OCI-LY1 (cell line): ENCODE results near the gene CEP164.

ENCODE experiments used
- H2AFZ ChIP-seq: fragments of 200-600 bp; sonication (generic), shearing (Covaris generic); 2 replicates; pipeline ENCODE4 v1.6.0; 2014; ENCODE audit warnings: antibody characterized with exemption, mild to moderate bottlenecking, low read length
- H3F3A ChIP-seq: fragments of 200-600 bp; sonication (generic), shearing (Covaris generic); 2 replicates; pipeline ENCODE4 v1.6.0; 2014; ENCODE audit warnings: mild to moderate bottlenecking, antibody characterized with exemption, low read length, moderate library complexity; ENCODE audit not compliant: insufficient read depth
- H3K27ac ChIP-seq: fragments of 200-600 bp; sonication (generic); 2 replicates; pipeline ENCODE4 v1.5.1; 2014; ENCODE audit warnings: low read length, mixed run types, mild to moderate bottlenecking, low read depth; ENCODE audit not compliant: poor library complexity, severe bottlenecking
- H3K27me3 ChIP-seq: fragments of 200-600 bp; sonication (generic); 2 replicates; pipeline ENCODE4 v1.6.0; 2014; ENCODE audit warnings: antibody characterized with exemption, mild to moderate bottlenecking, low read length, moderate library complexity; ENCODE audit not compliant: insufficient read depth
- H3K36me3 ChIP-seq: fragments of 200-600 bp; sonication (generic); 2 replicates; pipeline ENCODE4 v1.6.1; 2014; ENCODE audit warnings: mild to moderate bottlenecking, antibody characterized with exemption, low read length, moderate library complexity, mixed read lengths; ENCODE audit not compliant: insufficient read depth
- H3K4me1 ChIP-seq: fragments of 200-600 bp; sonication (generic); 2 replicates; pipeline ENCODE4 v1.5.1; 2014; ENCODE audit warnings: mild to moderate bottlenecking, low read length, moderate library complexity; ENCODE audit not compliant: insufficient read depth, severe bottlenecking
- H3K4me2 ChIP-seq: fragments of 200-600 bp; sonication (generic), shearing (Covaris generic); 2 replicates; pipeline ENCODE4 v1.6.1; 2014; ENCODE audit warnings: low read length
- H3K4me3 ChIP-seq: fragments of 200-600 bp; sonication (generic); 2 replicates; pipeline ENCODE4 v1.5.1; 2014; ENCODE audit warnings: low read length, low read depth, mild to moderate bottlenecking, mixed read lengths; ENCODE audit not compliant: poor library complexity, severe bottlenecking
- H3K79me2 ChIP-seq: fragments of 200-600 bp; shearing (Covaris generic); 2 replicates; pipeline ENCODE4 v1.6.1; 2016; ENCODE audit warnings: mixed run types, low read length, mixed read lengths; ENCODE audit not compliant: insufficient read depth
- H3K9ac ChIP-seq: fragments of 200-600 bp; sonication (generic), shearing (Covaris generic); 2 replicates; pipeline ENCODE4 v1.6.1; 2014; ENCODE audit warnings: mild to moderate bottlenecking, low read length, mixed read lengths
- H3K9me2 ChIP-seq: fragments of 200-600 bp; sonication (generic), shearing (Covaris generic); 2 replicates; pipeline ENCODE4 v1.6.1; 2014; ENCODE audit warnings: low read depth, mild to moderate bottlenecking, low read length, mixed read lengths
- H3K9me3 ChIP-seq: fragments of 200-600 bp; shearing (Covaris generic); 2 replicates; pipeline ENCODE4 v1.6.1; 2014; ENCODE audit warnings: low read length, mixed read lengths
- H4K20me1 ChIP-seq: fragments of 200-600 bp; sonication (generic), shearing (Covaris generic); 2 replicates; pipeline ENCODE4 v1.6.0; 2016; ENCODE audit warnings: mild to moderate bottlenecking, low read length; ENCODE audit not compliant: insufficient read depth
- EZH2 ChIP-seq: fragments of 200-600 bp; sonication (generic), shearing (Covaris generic); IDR thresholded peaks from 2 replicates; pipeline ENCODE4 v1.8.0; 2017; ENCODE audit warnings: borderline replicate concordance, mixed run types, mild to moderate bottlenecking, antibody characterized with exemption, low read length, moderate library complexity, mixed read lengths
- TF ChIP-seq, protein P1 (sequence below): fragments of 200-600 bp; sonication (generic), shearing (Covaris generic); IDR thresholded peaks from 2 replicates; pipeline ENCODE4 v1.5.1; 2017; ENCODE audit warnings: mild to moderate bottlenecking, antibody characterized with exemption, low read length, moderate library complexity, mixed read lengths

Gene CEP164

GRCh38 chr11:117421476-117421875 is 93.8 kb downstream of the CEP164 start:
- Histone ChIP-seq H3K9me2 (no peaks in the 10 kb centered on the region), H3F3A (no peaks in the 10 kb centered on the region), H3K36me3 (no peaks in the 10 kb centered on the region), H3K9me3 (no peaks in the 10 kb centered on the region), H3K4me1 (no peaks in the 10 kb centered on the region), H4K20me1 (no peaks in the 10 kb centered on the region), H3K27ac (no peak overlapping the region), H2AFZ (no peak overlapping the region), H3K4me3 (no peak overlapping the region), H3K4me2 (no peak overlapping the region), H3K79me2 (no peaks in the 10 kb centered on the region), H3K9ac (no peak overlapping the region), H3K27me3 (no peaks in the 10 kb centered on the region)
- no peak for TF ChIP-seq EZH2
- TF ChIP-seq, protein P1, sequence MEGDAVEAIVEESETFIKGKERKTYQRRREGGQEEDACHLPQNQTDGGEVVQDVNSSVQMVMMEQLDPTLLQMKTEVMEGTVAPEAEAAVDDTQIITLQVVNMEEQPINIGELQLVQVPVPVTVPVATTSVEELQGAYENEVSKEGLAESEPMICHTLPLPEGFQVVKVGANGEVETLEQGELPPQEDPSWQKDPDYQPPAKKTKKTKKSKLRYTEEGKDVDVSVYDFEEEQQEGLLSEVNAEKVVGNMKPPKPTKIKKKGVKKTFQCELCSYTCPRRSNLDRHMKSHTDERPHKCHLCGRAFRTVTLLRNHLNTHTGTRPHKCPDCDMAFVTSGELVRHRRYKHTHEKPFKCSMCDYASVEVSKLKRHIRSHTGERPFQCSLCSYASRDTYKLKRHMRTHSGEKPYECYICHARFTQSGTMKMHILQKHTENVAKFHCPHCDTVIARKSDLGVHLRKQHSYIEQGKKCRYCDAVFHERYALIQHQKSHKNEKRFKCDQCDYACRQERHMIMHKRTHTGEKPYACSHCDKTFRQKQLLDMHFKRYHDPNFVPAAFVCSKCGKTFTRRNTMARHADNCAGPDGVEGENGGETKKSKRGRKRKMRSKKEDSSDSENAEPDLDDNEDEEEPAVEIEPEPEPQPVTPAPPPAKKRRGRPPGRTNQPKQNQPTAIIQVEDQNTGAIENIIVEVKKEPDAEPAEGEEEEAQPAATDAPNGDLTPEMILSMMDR, result no peak

DNA sequence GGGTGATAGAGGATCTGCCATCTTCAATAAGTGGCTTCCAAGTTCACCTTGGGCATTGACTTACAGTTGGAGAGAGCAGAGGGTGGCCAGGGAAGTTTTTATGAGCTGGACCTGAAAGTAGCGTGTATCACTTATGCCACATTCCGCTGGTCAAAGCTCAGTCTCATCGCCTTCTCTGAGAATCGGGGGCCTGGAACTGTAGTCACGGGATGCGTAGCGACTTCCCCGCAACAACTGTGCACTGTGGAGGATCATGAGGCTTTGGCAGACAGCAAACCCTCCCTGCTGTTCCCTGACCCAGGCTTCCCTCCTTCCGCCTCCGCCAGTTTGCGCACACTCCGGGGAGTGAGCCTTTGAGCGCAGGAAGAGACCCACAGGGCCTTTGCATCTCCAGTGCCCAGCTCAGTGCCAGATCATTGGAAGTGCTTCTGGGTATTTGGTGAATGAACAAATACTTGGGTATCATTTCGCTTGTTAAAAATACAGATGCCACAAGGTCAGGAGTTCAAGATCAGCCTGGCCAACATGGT is 95.5 kb downstream of the CEP164 start:
- Histone ChIP-seq H3K36me3 (no peaks in the 10 kb centered on the region), H3K9me2 (no peaks in the 10 kb centered on the region), H3K9me3 (no peaks in the 10 kb centered on the region), H4K20me1 (no peaks in the 10 kb centered on the region), H3K27ac (no peak overlapping the region), H3K27me3 (no peaks in the 10 kb centered on the region), H3F3A (no peaks in the 10 kb centered on the region), H2AFZ (no peak overlapping the region), H3K9ac (no peak overlapping the region), H3K4me2 (no peak overlapping the region), H3K79me2 (no peaks in the 10 kb centered on the region), H3K4me3 (no peak overlapping the region), H3K4me1 (no peaks in the 10 kb centered on the region)
- no peak for TF ChIP-seq EZH2
- TF ChIP-seq, protein P1, result no peak

- no peak overlapping the region for H2AFZ ChIP-seq
- H3K4me1 ChIP-seq, result no peaks in the 10 kb centered on the region
- H3F3A ChIP-seq, result no peaks in the 10 kb centered on the region
- H3K36me3 ChIP-seq, result no peaks in the 10 kb centered on the region
- H3K27ac ChIP-seq, result no peak overlapping the region
- TF ChIP-seq, protein P1, result no peak
- no peak for TF ChIP-seq EZH2
- H3K9ac ChIP-seq, result no peak overlapping the region
- no peaks in the 10 kb centered on the region for H4K20me1 ChIP-seq
- H3K9me2 ChIP-seq, result no peaks in the 10 kb centered on the region
- H3K4me3 ChIP-seq, result no peak overlapping the region
- no peaks in the 10 kb centered on the region for H3K79me2 ChIP-seq
- H3K4me2 ChIP-seq, result no peak overlapping the region
- no peaks in the 10 kb centered on the region for H3K9me3 ChIP-seq
- H3K27me3 ChIP-seq, result no peaks in the 10 kb centered on the region
Measured at GRCh38 chr11:117424781-117425180, 97.1 kb downstream of the CEP164 start.
